Panc1 (cell line): Measurements from ENCODE around the gene TFF3. TPM values are rescaled to one million over a fixed set of nuclear protein-coding genes. Genes with fewer than 3 reads are reported as not detected.

Experiments used
- ATAC-seq: fragments of 200-7000 bp; cut with Tn5 transposase; 2 replicates; pipeline ENCODE4 v1.9.1; 2020; ENCODE audit warnings: mild to moderate bottlenecking, moderate library complexity
- BruUV-seq: library from RNA; stranded (reverse); fragments of 400-500 nt; replicated peaks from 2 replicates; lab custom pipeline; 2021; lab: Mats Ljungman, UMichigan
- CTCF ChIA-PET: fragments of 300-600 bp; sonication (Branson Sonifier 250); formaldehyde crosslinking; loops from one replicate; lab custom pipeline; 2022; ENCODE audit warnings: antibody characterized with exemption; lab: Charles Lee
- POLR2A ChIA-PET: fragments of 300-600 bp; sonication (Branson Sonifier 250); formaldehyde crosslinking; loops from one replicate; lab custom pipeline; 2022; ENCODE audit warnings: antibody characterized with exemption; lab: Charles Lee
- DNase-seq: peaks from one replicate; pipeline ENCODE4 v3.0.0-alpha.2; 2010; ENCODE audit warnings: low read depth, low spot score
- H3K27ac ChIP-seq: 2 replicates; pipeline ENCODE4 v1.5.1; 2011; ENCODE audit warnings: mild to moderate bottlenecking, low read length, inconsistent platforms
- H3K27me3 ChIP-seq: fragments of 200-500 bp; sonication (Bioruptor generic); 2 replicates; pipeline ENCODE4 v1.6.0; 2014; ENCODE audit warnings: low read length, inconsistent platforms; ENCODE audit not compliant: control insufficient read depth, insufficient read depth
- H3K36me3 ChIP-seq: fragments of 200-500 bp; sonication (Bioruptor generic); 2 replicates; pipeline ENCODE4 v1.5.1; 2014; ENCODE audit warnings: inconsistent platforms, mild to moderate bottlenecking, low read length, moderate library complexity; ENCODE audit not compliant: control insufficient read depth, insufficient read depth
- H3K4me1 ChIP-seq: 2 replicates; pipeline ENCODE4 v1.5.1; 2011; ENCODE audit warnings: inconsistent platforms, mild to moderate bottlenecking, low read length, moderate library complexity; ENCODE audit not compliant: control insufficient read depth, insufficient read depth
- H3K4me3 ChIP-seq, 2 experiments: 2 replicates each; pipeline ENCODE4 v1.5.1; 2011 to 2012; ENCODE audit warnings: low read depth in 2 of 2, low read length in 2 of 2, mild to moderate bottlenecking in 2 of 2, inconsistent platforms in 1 of 2, moderate library complexity in 1 of 2
- H3K9me3 ChIP-seq: fragments of 200-500 bp; sonication (Bioruptor generic); 2 replicates; pipeline ENCODE4 v1.5.1; 2014; ENCODE audit warnings: low read depth, mild to moderate bottlenecking, inconsistent platforms, low read length, moderate library complexity; ENCODE audit not compliant: control insufficient read depth, insufficient read depth
- CTCF ChIP-seq: fragments of 450-650 bp; IDR thresholded peaks from 2 replicates; pipeline ENCODE4 v1.5.1; 2017; ENCODE audit warnings: mild to moderate bottlenecking
- POLR2AphosphoS5 ChIP-seq: IDR thresholded peaks from 2 replicates; pipeline ENCODE4 v1.6.1; 2012; ENCODE audit warnings: mild to moderate bottlenecking, low read depth, low read length, moderate library complexity
- REST ChIP-seq, 2 experiments: IDR thresholded peaks; 2 replicates each; pipeline ENCODE4 v1.6.1; 2011 to 2012; ENCODE audit warnings: low read depth in 2 of 2, control low read depth in 1 of 2, low read length in 1 of 2, mild to moderate bottlenecking in 1 of 2, moderate library complexity in 1 of 2; ENCODE audit not compliant: insufficient read depth in 1 of 2
- SIN3A ChIP-seq: IDR thresholded peaks from 2 replicates; pipeline ENCODE4 v1.6.1; 2012; ENCODE audit warnings: low read depth, mild to moderate bottlenecking, low read length, moderate library complexity, borderline replicate concordance; ENCODE audit not compliant: insufficient read depth
- TCF7L2 ChIP-seq: IDR thresholded peaks from 2 replicates; pipeline ENCODE4 v1.6.1; 2011; ENCODE audit warnings: mild to moderate bottlenecking, low read depth, low read length, inconsistent platforms
- in situ Hi-C: cut with HindIII; loops from 2 replicates; pipeline ENCODE4 v1.10.0; 2016; ENCODE audit warnings: low sequenced_read_pairs, low pct_unique_long_range_greater_than_20kb
- intact Hi-C: fragments of 100-400 bp; cut with micrococcal nuclease; formaldehyde crosslinking; loops from one replicate; pipeline ENCODE4 v1.10.0; 2022; ENCODE audit not compliant: unreplicated experiment
- total RNA-seq: library from RNA; stranded (reverse); gene quantifications from one replicate; pipeline ENCODE4 v1.2.1, GENCODE V29; 2021; ENCODE audit not compliant: unreplicated experiment

Gene TFF3
- total RNA-seq, 1 experiment from 2014 or later = 8.9 TPM

- Histone ChIP-seq H3K4me1 (no peaks in the 10 kb centered on the region), H3K27me3 (peaks cover 5% of the 10 kb centered on the region; the same call in 1 of the 2 replicates), H3K9me3 (no peaks in the 10 kb centered on the region), H3K27ac (no peak overlapping the region), H3K36me3 (no peaks in the 10 kb centered on the region), H3K4me3 (no peak overlapping the region)
- intact Hi-C loops = no loop called here
- no peak for TF ChIP-seq TCF7L2
- no peak for TF ChIP-seq REST (IDR thresholded peaks at IDR 0.05; ENCODE audit: insufficient read depth in 1 of 2, low read depth in 2 of 2, low read length in 1 of 2)
- TF ChIP-seq SIN3A = no peak
- no peak for TF ChIP-seq CTCF
- no peak for TF ChIP-seq POLR2AphosphoS5
- ChIA-PET CTCF (no interaction called here), POLR2A (no interaction called here)
- in situ Hi-C loops = no loop called here
- BruUV-seq = no TSS peak
- no peak for ATAC-seq
- DNase-seq = no peak
Observed at GRCh38 chr21:42324896-42325295, 9.7 kb upstream of the TFF3 start.

- Histone ChIP-seq H3K36me3 (no peaks in the 10 kb centered on the region), H3K4me3 (no peak overlapping the region), H3K27ac (no peak overlapping the region), H3K27me3 (peaks cover 3% of the 10 kb centered on the region; the same call in 1 of the 2 replicates), H3K9me3 (no peaks in the 10 kb centered on the region), H3K4me1 (no peaks in the 10 kb centered on the region)
- CTCF ChIA-PET = no interaction called here
- TF ChIP-seq POLR2AphosphoS5 (no peak), TCF7L2 (no peak), SIN3A (no peak), CTCF (no peak), REST (IDR thresholded peaks at IDR 0.05; ENCODE audit: insufficient read depth in 1 of 2, low read depth in 2 of 2, low read length in 1 of 2) (no peak)
- DNase-seq (no peak), ATAC-seq (no peak)
- in situ Hi-C loops (no loop called here), intact Hi-C loops (no loop called here)
- POLR2A ChIA-PET = no interaction called here
- no TSS peak for BruUV-seq
Observed at GRCh38 chr21:42321845-42322244, 6.6 kb upstream of the TFF3 start.
